Measurements from ENCODE around the gene PPP1R9A.
A peak's percentile ranks its signal among the peaks of the same experiment; 100 is the strongest.

The PPP1R9A gene

GRCh38 chr7:95267754-95268153 is 360.4 kb downstream of the PPP1R9A start:
- no peak for DNase-seq

DNA sequence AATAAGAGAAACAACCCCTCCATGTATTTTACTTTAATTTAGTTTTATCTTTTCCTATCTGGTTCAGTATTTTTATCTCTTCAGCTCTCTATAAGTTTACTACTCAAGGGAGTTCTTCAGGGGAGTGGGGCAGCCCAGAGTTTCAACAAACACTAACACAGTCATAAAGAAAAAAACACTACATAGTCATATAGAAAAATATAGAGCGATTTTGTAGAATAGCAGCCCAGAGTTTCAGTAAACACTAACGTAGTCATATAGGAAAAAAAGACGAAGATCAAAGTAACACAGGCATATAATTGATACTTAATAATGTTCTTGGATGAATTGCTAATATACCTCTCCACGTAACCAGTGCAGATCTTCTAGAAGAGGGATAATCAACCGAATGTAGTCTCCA is 362.2 kb downstream of the PPP1R9A start:
- no peak for DNase-seq

- DNase-seq, result no peak
Measured at GRCh38 chr7:95276114-95276513, 368.7 kb downstream of the PPP1R9A start.

DNA sequence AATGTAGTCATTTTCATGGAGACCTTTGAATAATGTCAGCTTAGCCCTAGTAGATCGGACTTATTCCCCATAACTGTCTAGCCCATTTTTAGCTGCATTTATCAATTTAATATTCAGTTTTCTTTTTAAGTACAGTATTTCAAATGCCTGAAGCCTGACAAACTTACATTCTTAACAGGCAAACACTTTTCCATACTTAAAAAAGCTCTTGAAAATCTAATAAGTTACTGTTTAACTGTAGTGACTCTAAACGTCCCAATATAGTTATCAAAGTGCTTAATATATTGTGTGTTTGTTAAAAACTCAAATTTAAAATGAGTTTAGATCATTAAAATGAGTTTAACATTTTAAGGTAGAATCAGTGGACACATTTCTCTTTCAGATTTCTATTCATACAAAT is 372.0 kb downstream of the PPP1R9A start:
- DNase-seq, result no peak

- no peak for DNase-seq
Measured at GRCh38 chr7:95286096-95286495, 378.7 kb downstream of the PPP1R9A start.

DNA sequence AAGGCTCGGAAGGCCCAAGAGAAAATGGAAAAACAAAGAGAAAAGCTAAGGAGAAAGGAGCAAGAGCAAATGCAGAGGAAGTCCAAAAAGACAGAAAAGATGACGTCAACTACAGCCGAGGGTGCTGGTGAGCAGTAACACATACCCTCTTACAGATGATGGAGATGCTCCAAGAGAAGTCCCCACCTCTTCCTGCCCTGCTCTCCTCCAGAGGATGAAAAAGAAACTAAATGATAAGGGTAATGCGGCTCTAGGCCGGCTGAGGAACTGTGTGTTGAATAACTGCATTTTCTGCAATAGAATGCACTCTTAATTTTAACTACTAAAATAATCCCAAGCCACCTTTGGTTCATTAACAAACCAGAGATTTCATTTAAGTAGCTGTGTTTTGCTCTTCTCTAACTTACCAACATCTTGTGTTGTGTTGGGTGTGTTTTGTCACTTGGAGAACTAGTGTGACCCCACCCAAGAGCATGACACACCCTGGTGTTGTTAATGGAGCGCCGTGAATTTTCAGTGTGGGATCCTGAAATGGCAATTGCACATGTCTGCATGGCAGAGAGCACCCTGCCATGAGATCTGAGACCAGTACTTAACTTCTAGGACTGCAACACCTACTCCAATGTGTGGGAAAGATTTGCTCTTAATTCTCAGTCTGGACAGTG is 382.9 kb downstream of the PPP1R9A start:
- DNase-seq, result no peak

DNA sequence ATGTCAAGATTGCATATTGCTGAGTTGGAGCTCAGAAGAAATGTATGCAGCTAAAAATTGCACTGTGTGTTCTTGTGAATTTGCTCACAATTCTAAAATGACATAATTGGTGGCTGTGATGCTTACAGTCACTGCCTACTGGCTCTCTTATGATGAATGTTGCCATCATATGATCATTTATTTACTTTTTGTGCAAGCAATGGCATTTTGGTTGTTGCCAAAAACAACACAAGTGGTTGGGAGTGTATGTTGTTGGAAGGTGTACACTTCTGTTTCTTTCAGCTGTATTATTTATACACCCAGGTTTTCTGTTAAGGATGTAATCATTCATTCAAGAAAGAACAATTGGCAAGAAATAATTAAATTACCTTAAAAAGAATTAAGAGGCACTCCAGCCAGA is 388.0 kb downstream of the PPP1R9A start:
- no peak for DNase-seq

DNA sequence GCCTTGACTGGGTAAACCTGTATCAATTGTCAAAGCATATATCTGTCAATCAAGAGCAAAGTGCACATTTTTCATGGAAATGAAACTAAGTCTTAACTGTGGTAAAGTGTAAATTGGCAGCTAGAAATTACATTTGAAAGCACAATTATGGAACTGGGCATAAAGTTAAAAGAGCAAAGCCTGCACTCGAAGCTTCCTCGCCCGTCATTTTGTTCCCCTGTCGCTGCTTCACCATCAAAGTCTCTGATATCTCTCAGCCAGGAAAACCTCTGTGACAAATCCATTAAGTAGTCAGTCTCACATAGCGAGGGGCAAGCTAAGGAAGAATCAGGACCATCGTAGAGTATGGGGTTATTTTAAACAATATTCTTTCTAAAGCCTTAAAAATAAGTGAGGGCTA is 389.1 kb downstream of the PPP1R9A start:
- no peak for DNase-seq

DNA sequence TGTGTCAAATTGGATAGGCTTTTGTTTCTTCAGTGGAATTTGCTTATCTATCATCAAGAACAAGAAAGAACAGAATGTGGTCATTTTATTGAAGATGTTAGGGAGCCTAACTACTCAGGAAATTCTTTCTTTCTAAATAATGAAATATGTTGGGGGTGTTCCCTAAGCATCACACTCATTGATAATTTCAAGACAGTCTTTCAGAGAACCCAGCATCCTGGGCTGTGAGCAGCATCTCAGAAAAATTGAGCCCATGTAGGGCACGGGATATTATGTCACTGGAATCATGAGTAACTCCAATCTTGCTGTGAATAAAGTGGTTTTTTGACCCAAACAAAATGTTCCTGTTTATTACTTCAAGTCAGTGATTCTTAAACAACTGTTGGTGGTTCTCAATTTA is 389.6 kb downstream of the PPP1R9A start:
- no peak for DNase-seq

GRCh38 chr7:95298091-95298490 is 390.7 kb downstream of the PPP1R9A start:
- DNase-seq, result no peak

GRCh38 chr7:95303013-95303905 is 395.9 kb downstream of the PPP1R9A start:
- peak; percentile 10 for DNase-seq

GRCh38 chr7:95304990-95305389 is 397.6 kb downstream of the PPP1R9A start:
- peak; percentile 14 for DNase-seq

GRCh38 chr7:95309951-95310350 is 402.6 kb downstream of the PPP1R9A start:
- DNase-seq, result no peak

DNA sequence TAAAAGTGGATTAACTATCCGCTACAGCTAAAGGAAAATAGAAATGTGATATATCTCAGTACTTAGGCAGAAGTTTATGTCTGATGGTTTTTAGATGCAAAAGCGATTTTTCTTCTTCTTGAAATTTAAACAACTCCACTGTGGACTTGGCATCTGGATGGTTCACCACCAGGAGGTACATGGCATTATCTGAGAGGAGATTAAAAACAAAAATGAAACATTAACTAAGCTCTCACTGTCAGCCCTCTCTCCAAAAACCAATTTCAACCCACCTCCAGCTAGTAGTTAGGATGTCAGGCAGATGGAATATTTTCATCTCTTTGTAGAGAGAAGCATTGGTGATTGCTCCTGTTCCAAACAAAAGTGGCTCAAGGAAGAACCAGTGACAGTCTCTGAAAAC is 404.0 kb downstream of the PPP1R9A start:
- DNase-seq, result no peak

DNA sequence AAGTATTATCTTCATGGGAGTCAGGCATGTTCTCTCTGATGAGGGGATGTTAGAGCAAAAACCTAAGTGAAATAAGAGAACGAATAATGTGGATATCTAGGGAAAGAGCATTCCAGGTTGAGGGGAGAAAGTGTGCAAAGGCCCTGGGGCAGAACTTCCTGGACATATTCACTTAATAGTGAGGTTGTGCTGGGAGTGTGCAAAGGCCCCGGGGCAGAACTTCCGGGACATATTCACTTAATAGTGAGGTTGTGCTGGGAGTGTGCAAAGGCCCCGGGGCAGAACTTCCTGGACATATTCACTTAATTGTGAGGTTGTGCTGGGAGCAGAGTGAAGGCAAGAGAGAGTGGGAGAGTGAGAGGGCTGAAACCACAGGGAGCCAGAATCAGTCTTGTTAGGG is 405.2 kb downstream of the PPP1R9A start:
- no peak for DNase-seq

DNA sequence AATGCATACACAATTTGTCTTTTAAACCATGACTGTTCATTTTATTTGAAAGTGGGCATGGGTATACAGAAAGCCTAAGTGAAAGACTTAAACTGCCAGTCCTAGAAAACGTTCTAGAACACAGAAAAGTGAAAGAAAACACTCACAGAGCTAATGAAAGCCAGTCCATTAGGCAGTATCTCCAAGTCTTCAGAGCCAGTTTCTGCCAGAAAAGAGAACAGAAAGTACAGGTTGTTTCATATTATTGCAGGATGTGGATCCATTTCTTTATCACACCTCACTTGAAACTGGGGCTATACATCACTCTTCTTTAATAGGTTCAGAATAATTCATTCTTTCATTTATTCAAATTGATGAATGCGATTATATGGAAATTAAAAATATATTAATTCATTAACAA is 409.2 kb downstream of the PPP1R9A start:
- no peak for DNase-seq

- no peak for DNase-seq
Measured at GRCh38 chr7:95317546-95317945, 410.2 kb downstream of the PPP1R9A start.

- DNase-seq, result no peak
Measured at GRCh38 chr7:95317966-95318365, 410.6 kb downstream of the PPP1R9A start.

GRCh38 chr7:95318501-95319100 is 411.2 kb downstream of the PPP1R9A start:
- DNase-seq, result no peak

GRCh38 chr7:95319570-95319969 is 412.2 kb downstream of the PPP1R9A start:
- DNase-seq, result no peak

DNA sequence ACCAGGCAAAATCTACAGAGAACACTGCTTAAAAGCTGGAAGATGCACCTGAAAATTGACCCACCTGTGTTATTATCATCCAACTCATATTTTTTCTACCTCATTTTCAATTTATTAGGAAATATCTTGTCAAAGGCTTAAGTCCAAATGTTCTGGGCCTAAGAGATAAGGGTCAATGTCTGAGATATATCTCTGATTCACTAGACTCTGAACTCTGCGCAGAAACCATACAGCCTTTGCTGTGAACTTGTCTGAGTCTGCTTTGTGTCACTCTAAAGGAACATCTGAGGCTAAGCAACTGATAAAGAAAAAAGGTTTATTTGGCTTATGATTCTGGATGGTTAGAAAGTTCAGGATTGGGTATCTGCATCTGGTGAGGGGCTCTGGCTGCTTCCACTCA is 413.3 kb downstream of the PPP1R9A start:
- DNase-seq, result no peak

DNA sequence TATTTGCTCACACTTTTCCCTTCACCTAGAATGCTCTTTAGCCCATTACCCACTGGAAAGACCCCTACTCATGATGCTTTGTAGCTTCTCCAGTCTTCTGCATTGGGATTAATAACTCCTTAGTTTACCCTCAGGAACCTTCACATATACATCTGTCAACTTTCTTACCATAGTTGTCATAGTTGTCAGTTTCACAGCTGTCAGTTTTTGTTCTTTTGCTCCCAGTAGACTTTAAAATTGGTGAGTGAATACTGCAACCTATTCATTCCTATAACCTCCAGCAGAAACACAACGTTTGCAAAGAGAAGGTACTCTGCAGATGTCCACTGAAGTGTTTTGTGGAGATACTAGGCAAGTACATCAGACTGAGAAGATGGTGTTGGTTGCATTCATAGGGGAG is 414.3 kb downstream of the PPP1R9A start:
- no peak for DNase-seq

DNA sequence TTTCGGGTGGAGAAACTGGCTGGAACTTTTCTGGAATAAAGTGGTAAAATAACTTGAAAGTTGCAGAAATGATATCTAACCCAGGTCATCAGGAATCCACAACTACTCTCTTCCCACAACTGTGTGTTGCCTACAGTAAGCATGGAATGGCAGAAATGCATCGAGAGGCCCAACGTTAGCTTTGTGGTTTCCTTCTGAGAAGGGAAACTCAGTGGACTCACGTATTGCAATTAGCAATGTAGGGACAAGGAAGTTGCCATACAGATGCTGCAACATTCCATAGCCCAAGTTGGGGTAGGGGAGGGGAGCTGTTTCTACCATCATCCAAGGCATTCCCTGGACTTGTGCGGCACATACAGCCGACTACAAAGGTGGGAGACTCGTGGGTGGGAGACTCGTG is 415.0 kb downstream of the PPP1R9A start:
- DNase-seq, result peak; percentile 78

DNA sequence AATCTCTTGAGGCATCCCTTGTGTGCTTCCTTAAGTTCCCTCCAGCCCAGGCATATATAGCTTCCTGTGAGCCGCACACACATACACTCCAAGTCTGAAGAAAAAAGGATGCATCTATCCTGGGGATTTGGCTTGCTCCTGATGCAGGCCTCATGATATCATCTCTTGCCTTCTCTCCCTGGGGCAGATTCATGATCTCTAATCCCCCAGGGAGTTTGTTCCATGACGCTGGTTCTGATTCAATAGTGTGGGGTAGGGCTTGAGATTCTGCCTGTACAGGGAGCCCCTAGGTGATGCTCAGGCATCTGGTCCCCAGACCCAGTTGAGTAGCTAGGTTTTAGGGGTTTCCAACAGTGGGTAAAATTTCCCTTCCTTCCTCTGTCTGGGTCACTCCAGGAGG is 415.5 kb downstream of the PPP1R9A start:
- peak; percentile 71 for DNase-seq
